Uterus (tissue), 2 donors: ENCODE data around the gene LBH.

Experiments
- POLR2A ChIP-seq, 2 donors: fragments of 450-650 bp; IDR thresholded peaks; one replicate each; pipeline ENCODE4 v1.6.1; 2016; ENCODE audit warnings: antibody characterized with exemption in 2 of 2, mild to moderate bottlenecking in 1 of 2, moderate library complexity in 1 of 2
- TF ChIP-seq, protein P1 (sequence below), 4 experiments: fragments of 200-600 bp in 2 of 4; fragments of 450-650 bp in 2 of 4; sonication (generic) in 2 of 4; IDR thresholded peaks; one replicate each; pipeline ENCODE4 v1.5.1; 2016 to 2019; ENCODE audit warnings: antibody characterized with exemption in 4 of 4, mild to moderate bottlenecking in 2 of 4, moderate library complexity in 1 of 4

DNA sequence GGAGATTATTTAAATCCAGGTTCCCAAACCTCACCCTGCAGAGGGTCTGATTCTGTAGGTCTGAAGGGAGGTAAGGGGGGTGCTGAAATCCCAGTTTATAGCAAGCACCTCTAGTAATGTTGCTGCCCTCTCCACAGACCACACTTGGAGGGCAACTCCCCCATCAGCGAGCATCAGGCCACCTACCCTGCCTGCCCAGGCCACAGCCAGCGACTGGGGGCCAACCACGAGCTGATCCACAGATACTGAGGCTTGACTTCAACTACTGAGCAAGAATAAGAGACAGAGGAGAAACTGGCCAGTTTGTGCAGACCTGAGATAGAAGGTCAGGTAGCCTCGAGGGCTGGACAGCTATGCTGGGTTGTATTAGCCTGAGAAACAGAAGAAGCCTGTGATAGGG lies 36.3 kb upstream of the LBH start:
- no peak for TF ChIP-seq POLR2A (IDR thresholded peaks at IDR 0.05)
- TF ChIP-seq, protein P1, sequence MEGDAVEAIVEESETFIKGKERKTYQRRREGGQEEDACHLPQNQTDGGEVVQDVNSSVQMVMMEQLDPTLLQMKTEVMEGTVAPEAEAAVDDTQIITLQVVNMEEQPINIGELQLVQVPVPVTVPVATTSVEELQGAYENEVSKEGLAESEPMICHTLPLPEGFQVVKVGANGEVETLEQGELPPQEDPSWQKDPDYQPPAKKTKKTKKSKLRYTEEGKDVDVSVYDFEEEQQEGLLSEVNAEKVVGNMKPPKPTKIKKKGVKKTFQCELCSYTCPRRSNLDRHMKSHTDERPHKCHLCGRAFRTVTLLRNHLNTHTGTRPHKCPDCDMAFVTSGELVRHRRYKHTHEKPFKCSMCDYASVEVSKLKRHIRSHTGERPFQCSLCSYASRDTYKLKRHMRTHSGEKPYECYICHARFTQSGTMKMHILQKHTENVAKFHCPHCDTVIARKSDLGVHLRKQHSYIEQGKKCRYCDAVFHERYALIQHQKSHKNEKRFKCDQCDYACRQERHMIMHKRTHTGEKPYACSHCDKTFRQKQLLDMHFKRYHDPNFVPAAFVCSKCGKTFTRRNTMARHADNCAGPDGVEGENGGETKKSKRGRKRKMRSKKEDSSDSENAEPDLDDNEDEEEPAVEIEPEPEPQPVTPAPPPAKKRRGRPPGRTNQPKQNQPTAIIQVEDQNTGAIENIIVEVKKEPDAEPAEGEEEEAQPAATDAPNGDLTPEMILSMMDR (IDR thresholded peaks at IDR 0.05), result no peak
